Testis (tissue), 2 donors: Measurements from ENCODE around the gene CD300LG.

ENCODE experiments used
- POLR2A ChIP-seq: fragments of 450-650 bp; IDR thresholded peaks from one replicate; pipeline ENCODE4 v1.6.1; 2017; ENCODE audit warnings: antibody characterized with exemption, mild to moderate bottlenecking, moderate library complexity
- TF ChIP-seq, protein P1 (sequence below), 3 experiments: fragments of 450-650 bp in 2 of 3; fragments of 200-600 bp in 1 of 3; sonication (generic) in 1 of 3; IDR thresholded peaks; one replicate each; pipeline ENCODE4 v1.5.1; 2016 to 2019; ENCODE audit warnings: antibody characterized with exemption in 3 of 3, mild to moderate bottlenecking in 2 of 3, moderate library complexity in 1 of 3

DNA sequence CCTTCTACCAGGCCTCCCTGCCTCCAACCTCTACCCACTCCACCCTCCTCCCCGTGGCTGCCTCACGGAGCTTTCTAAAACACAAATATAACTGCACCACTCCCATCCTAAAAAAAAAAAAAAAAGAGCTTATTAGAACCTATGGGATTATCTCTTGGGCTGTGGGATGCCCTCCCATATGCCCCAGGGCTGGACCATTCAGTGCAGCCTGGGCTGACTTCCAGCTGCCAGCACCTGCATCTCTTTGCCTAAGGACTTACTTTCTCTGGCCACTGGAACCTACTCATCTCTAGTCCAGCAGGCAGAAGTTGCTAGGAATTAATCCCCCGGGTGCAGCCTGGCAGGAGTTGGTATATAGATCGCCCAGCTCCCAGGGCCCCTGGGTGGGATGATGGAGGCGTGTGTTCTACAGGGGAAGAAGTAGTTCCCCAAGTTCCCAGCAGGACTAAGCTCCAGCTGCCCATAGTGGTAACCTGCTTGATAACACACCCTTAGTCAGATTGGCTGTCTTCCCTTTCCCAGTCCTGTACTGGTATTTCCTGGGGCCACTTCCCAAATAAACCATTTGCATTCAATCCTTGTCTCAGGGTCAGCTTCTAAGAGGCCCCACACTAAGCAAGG lies 24.3 kb upstream of the CD300LG start:
- no peak for TF ChIP-seq POLR2A
- TF ChIP-seq, protein P1, sequence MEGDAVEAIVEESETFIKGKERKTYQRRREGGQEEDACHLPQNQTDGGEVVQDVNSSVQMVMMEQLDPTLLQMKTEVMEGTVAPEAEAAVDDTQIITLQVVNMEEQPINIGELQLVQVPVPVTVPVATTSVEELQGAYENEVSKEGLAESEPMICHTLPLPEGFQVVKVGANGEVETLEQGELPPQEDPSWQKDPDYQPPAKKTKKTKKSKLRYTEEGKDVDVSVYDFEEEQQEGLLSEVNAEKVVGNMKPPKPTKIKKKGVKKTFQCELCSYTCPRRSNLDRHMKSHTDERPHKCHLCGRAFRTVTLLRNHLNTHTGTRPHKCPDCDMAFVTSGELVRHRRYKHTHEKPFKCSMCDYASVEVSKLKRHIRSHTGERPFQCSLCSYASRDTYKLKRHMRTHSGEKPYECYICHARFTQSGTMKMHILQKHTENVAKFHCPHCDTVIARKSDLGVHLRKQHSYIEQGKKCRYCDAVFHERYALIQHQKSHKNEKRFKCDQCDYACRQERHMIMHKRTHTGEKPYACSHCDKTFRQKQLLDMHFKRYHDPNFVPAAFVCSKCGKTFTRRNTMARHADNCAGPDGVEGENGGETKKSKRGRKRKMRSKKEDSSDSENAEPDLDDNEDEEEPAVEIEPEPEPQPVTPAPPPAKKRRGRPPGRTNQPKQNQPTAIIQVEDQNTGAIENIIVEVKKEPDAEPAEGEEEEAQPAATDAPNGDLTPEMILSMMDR (IDR thresholded peaks at IDR 0.05): no peak
